Measurements from ENCODE around the gene PARP6. TPM values are rescaled to one million over a fixed set of nuclear protein-coding genes. Genes with fewer than 3 reads are reported as not detected.

PARP6 gene
- total and polyA plus RNA-seq, 9 of the 15 experiments (the other 6 are each of a cell fraction or from before 2014, with no cell fraction given), result 14.8 to 83.2 (median 28.3) TPM

DNA sequence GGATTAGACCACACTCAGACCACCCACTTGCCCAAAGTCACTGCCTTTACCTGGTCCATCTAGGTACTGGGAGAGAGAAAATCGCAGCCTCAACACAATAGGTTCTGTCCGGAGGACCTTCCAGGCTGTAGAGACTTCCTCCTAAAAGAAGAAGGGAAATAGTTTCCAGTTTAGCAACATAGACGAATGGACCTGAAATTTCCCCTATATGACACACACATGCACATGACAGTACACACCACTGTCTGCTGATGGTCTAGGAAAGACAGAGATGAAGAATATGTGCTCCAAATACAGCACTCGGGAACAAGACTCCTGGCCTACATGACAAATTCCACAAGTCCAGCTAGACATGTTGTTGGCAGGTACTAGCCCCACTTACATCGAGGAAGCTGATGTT is 7.3 kb downstream of the PARP6 start:
- intact Hi-C loops (cut with micrococcal nuclease), result no loop called here
- DNase-seq (ENCODE audit: extremely low read depth in 1 of 4, low spot score in 3 of 4) (no peak), FAIRE-seq (no peak), ATAC-seq (no peak)
- no peaks in the 10 kb centered on the region for H3K4me1 ChIP-seq (replicated peaks in 1 of 2; ENCODE audit: control insufficient read depth in 2 of 2, insufficient read depth in 2 of 2, low read length in 2 of 2)
- 85% methylated on average over 5 of the region's 5 CpGs for WGBS (ENCODE audit: insufficient coverage, low coverage, missing lambda C conversion rate)
- peaks cover 91% of the 10 kb centered on the region for H3K36me3 ChIP-seq (ENCODE audit: control insufficient read depth, insufficient read depth, low read length)
- no peaks in the 10 kb centered on the region for H3K79me2 ChIP-seq (ENCODE audit: control insufficient read depth, insufficient read depth, low read length)
- POLR2A ChIA-PET, result interaction anchor here (1.4 kb wide), 1 partner anchor 34 kb away, joined by 3 read pairs; the partner anchor contains the start of gene PKM
- no peaks in the 10 kb centered on the region for H4K20me1 ChIP-seq (replicated peaks; ENCODE audit: control insufficient read depth, insufficient read depth, low read length)
- H3K9ac ChIP-seq (ENCODE audit: insufficient read depth in 1 of 2, low read depth in 2 of 2, low read length in 2 of 2), result no peak overlapping the region
- no TSS peak for BruUV-seq (replicated peaks)
- H3K4me3 ChIP-seq, result no peak overlapping the region
- no peaks in the 10 kb centered on the region for H3K9me3 ChIP-seq (replicated peaks; ENCODE audit: control insufficient read depth, insufficient read depth, low read depth, low read length)
- no peak overlapping the region for H3K4me2 ChIP-seq (ENCODE audit: insufficient read depth, low read length)
- H3K9me1 ChIP-seq (ENCODE audit: control insufficient read depth, insufficient read depth, low read length), result no peaks in the 10 kb centered on the region
- no peak overlapping the region for H3K27ac ChIP-seq (ENCODE audit: extremely low read depth, low read depth, low read length)
- no peak overlapping the region for H2AFZ ChIP-seq (ENCODE audit: low read depth, low read length)
- CTCF ChIA-PET (ENCODE audit: low intra/inter-chr PET ratio), result no interaction called here
- H3K27me3 ChIP-seq (ENCODE audit: control insufficient read depth in 2 of 2, insufficient read depth in 2 of 2, low read length in 2 of 2), result no peaks in the 10 kb centered on the region
- in situ Hi-C loops (cut with MboI), result no loop called here
- TF ChIP-seq, protein P1, sequence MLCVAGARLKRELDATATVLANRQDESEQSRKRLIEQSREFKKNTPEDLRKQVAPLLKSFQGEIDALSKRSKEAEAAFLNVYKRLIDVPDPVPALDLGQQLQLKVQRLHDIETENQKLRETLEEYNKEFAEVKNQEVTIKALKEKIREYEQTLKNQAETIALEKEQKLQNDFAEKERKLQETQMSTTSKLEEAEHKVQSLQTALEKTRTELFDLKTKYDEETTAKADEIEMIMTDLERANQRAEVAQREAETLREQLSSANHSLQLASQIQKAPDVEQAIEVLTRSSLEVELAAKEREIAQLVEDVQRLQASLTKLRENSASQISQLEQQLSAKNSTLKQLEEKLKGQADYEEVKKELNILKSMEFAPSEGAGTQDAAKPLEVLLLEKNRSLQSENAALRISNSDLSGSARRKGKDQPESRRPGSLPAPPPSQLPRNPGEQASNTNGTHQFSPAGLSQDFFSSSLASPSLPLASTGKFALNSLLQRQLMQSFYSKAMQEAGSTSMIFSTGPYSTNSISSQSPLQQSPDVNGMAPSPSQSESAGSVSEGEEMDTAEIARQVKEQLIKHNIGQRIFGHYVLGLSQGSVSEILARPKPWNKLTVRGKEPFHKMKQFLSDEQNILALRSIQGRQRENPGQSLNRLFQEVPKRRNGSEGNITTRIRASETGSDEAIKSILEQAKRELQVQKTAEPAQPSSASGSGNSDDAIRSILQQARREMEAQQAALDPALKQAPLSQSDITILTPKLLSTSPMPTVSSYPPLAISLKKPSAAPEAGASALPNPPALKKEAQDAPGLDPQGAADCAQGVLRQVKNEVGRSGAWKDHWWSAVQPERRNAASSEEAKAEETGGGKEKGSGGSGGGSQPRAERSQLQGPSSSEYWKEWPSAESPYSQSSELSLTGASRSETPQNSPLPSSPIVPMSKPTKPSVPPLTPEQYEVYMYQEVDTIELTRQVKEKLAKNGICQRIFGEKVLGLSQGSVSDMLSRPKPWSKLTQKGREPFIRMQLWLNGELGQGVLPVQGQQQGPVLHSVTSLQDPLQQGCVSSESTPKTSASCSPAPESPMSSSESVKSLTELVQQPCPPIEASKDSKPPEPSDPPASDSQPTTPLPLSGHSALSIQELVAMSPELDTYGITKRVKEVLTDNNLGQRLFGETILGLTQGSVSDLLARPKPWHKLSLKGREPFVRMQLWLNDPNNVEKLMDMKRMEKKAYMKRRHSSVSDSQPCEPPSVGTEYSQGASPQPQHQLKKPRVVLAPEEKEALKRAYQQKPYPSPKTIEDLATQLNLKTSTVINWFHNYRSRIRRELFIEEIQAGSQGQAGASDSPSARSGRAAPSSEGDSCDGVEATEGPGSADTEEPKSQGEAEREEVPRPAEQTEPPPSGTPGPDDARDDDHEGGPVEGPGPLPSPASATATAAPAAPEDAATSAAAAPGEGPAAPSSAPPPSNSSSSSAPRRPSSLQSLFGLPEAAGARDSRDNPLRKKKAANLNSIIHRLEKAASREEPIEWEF (CRISPR knock-in tag; IDR thresholded peaks at IDR 0.05), result no peak
- TF ChIP-seq KHSRP (IDR thresholded peaks at IDR 0.05) (no peak), MAFF (IDR thresholded peaks at IDR 0.05; ENCODE audit: low read length) (no peak), ESRRB (CRISPR knock-in tag; IDR thresholded peaks at IDR 0.05; ENCODE audit: borderline replicate concordance) (no peak), GATAD2A (IDR thresholded peaks at IDR 0.05) (no peak), ZNF407 (IDR thresholded peaks at IDR 0.05; ENCODE audit: low read depth) (no peak), TAF1 (IDR thresholded peaks at IDR 0.05; ENCODE audit: control insufficient read depth, extremely low read depth, insufficient read depth, low read length, severe bottlenecking) (no peak), ZNF785 (CRISPR knock-in tag; IDR thresholded peaks at IDR 0.05) (no peak), ADNP (tag; IDR thresholded peaks at IDR 0.05) (no peak), ZSCAN29 (IDR thresholded peaks at IDR 0.05) (no peak), HEY1 (CRISPR knock-in tag; IDR thresholded peaks at IDR 0.05; ENCODE audit: borderline replicate concordance) (no peak), MCM3 (IDR thresholded peaks at IDR 0.05) (no peak)
